ENCODE measurements around the gene IRAK1BP1. TPM values are rescaled to one million over a fixed set of nuclear protein-coding genes. Genes with fewer than 3 reads are reported as not detected.
"Not testable (repeated sequence)": the region's sequence is repeated elsewhere in the genome, so short reads cannot be mapped to it uniquely, and the experiment has no call there.

Gene IRAK1BP1
- total and polyA plus RNA-seq, 4 donors, result 1.5 to 18.9 (median 5.1) TPM

GRCh38 chr6:78917788-78918187, 50.4 kb downstream of the IRAK1BP1 start:
- Histone ChIP-seq H3K27me3 (ENCODE audit: control insufficient read depth in 3 of 3, insufficient read depth in 3 of 3, low read length in 2 of 3) (no peaks in the 10 kb centered on the region), H3K4me1 (ENCODE audit: control insufficient read depth in 5 of 5, insufficient read depth in 5 of 5, low read length in 5 of 5) (no peaks in the 10 kb centered on the region), H3K27ac (ENCODE audit: low read depth in 1 of 2, low read length in 1 of 2) (no peak overlapping the region), H3K9me3 (ENCODE audit: control insufficient read depth in 4 of 4, insufficient read depth in 3 of 4, low read length in 3 of 4) (peaks cover 0 to 7% (median 4%) of the 10 kb centered on the region in 4 donors), H3K9ac (ENCODE audit: insufficient read depth in 1 of 2, low read length in 2 of 2) (no peak overlapping the region), H3K36me3 (ENCODE audit: control insufficient read depth in 4 of 4, insufficient read depth in 4 of 4, low read length in 4 of 4) (no peaks in the 10 kb centered on the region), H3K4me3 (no peak overlapping the region)
- WGBS, 2 donors, result 91 to 93% methylated on average over 1 of the region's 1 CpG
- TF ChIP-seq, protein P1, sequence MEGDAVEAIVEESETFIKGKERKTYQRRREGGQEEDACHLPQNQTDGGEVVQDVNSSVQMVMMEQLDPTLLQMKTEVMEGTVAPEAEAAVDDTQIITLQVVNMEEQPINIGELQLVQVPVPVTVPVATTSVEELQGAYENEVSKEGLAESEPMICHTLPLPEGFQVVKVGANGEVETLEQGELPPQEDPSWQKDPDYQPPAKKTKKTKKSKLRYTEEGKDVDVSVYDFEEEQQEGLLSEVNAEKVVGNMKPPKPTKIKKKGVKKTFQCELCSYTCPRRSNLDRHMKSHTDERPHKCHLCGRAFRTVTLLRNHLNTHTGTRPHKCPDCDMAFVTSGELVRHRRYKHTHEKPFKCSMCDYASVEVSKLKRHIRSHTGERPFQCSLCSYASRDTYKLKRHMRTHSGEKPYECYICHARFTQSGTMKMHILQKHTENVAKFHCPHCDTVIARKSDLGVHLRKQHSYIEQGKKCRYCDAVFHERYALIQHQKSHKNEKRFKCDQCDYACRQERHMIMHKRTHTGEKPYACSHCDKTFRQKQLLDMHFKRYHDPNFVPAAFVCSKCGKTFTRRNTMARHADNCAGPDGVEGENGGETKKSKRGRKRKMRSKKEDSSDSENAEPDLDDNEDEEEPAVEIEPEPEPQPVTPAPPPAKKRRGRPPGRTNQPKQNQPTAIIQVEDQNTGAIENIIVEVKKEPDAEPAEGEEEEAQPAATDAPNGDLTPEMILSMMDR (IDR thresholded peaks at IDR 0.05; ENCODE audit: control extremely low read depth, extremely low read depth), result no peak
- DNase-seq, result no peak
- ATAC-seq (ENCODE audit: insufficient read depth, low FRiP score), result no peak

DNA sequence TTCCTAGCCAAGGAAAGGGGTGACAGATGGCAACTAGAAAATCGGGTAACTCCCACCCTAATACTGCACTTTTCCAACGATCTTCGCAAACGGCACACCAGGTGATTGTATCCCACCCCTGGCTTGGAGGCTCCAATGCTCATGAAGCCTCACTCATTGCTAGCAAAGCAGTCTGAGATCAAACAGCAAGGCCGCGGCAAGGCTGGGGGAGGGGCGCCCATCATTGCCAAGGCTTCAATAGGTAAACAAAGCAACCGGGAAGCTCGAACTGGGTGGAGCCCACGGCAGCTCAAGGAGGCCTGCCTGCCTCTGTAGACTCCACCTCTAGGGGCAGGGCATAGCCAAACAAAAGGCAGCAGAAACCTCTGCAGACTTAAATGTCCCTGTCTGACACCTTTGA, 53.8 kb downstream of the IRAK1BP1 start:
- WGBS, 2 donors, result 92 to 96% methylated on average over 10 of the region's 10 CpGs

DNA sequence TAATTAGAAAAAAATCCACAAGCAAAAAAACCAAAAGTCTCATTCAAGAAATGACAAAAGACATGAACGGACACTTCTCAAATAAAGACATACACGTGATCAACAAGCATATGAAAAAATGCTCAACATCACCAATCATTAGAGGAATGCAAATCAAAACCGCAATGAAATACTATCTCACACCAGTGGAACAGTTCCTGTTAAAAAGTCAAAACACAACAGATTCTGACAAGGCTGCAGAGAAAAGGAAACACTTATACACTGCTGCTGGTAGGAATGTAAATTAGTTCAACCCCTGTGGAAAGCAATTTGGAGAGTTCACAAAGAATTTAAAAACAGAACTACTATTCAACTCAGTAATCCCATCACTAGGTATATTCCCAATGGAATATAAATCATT, 58.0 kb downstream of the IRAK1BP1 start:
- no peak for ATAC-seq (ENCODE audit: insufficient read depth, low FRiP score)
- H3K27ac ChIP-seq (ENCODE audit: low read depth in 1 of 2, low read length in 1 of 2), result no peak overlapping the region
- TF ChIP-seq, protein P1 (IDR thresholded peaks at IDR 0.05; ENCODE audit: control extremely low read depth, extremely low read depth), result no peak
- H3K4me3 ChIP-seq, result no peak overlapping the region
- 89 to 95% methylated on average over 3 of the region's 3 CpGs for WGBS, 2 donors
- no peak for DNase-seq
- no peaks in the 10 kb centered on the region for H3K4me1 ChIP-seq (ENCODE audit: control insufficient read depth in 5 of 5, insufficient read depth in 5 of 5, low read length in 5 of 5)
- peaks cover 0 to 5% (median 0%) of the 10 kb centered on the region in 4 donors for H3K9me3 ChIP-seq (ENCODE audit: control insufficient read depth in 4 of 4, insufficient read depth in 3 of 4, low read length in 3 of 4)
- no peak overlapping the region for H3K9ac ChIP-seq (ENCODE audit: insufficient read depth in 1 of 2, low read length in 2 of 2)
- H3K27me3 ChIP-seq (ENCODE audit: control insufficient read depth in 3 of 3, insufficient read depth in 3 of 3, low read length in 2 of 3), result no peaks in the 10 kb centered on the region
- no peaks in the 10 kb centered on the region for H3K36me3 ChIP-seq (ENCODE audit: control insufficient read depth in 4 of 4, insufficient read depth in 4 of 4, low read length in 4 of 4)

More for the DNA sequence above, 53.8 kb downstream of the IRAK1BP1 start:
- not testable (repeated sequence) for H3K9me3 ChIP-seq (ENCODE audit: control insufficient read depth in 4 of 4, insufficient read depth in 3 of 4, low read length in 3 of 4); H3K4me1 ChIP-seq (ENCODE audit: control insufficient read depth in 5 of 5, insufficient read depth in 5 of 5, low read length in 5 of 5); ATAC-seq (ENCODE audit: insufficient read depth, low FRiP score); DNase-seq; H3K36me3 ChIP-seq (ENCODE audit: control insufficient read depth in 4 of 4, insufficient read depth in 4 of 4, low read length in 4 of 4); H3K9ac ChIP-seq (ENCODE audit: insufficient read depth in 1 of 2, low read length in 2 of 2); H3K27me3 ChIP-seq (ENCODE audit: control insufficient read depth in 3 of 3, insufficient read depth in 3 of 3, low read length in 2 of 3); H3K4me3 ChIP-seq; H3K27ac ChIP-seq (ENCODE audit: low read depth in 1 of 2, low read length in 1 of 2)

DNA sequence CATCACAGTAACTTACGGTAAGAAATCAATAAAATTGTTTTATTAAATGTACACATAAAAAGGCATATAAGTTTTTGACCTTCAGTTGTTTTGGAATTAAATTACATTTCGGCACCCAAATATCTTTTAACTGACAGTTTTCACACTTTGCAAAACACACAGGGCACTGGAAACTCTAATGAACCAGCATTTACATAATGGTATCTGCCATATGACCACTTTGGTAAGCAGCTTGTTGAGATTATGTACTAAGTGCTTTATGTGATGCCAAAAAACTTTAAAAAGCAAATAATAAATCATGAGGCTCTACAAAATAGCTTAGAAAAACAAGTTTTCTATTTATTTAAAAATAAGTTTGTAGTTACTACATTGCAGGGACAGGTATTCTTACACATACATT, 68.2 kb downstream of the IRAK1BP1 start:
- TF ChIP-seq, protein P1 (IDR thresholded peaks at IDR 0.05; ENCODE audit: control extremely low read depth, extremely low read depth), result no peak
- Histone ChIP-seq H3K27me3 (ENCODE audit: control insufficient read depth in 3 of 3, insufficient read depth in 3 of 3, low read length in 2 of 3) (no peaks in the 10 kb centered on the region), H3K27ac (ENCODE audit: low read depth in 1 of 2, low read length in 1 of 2) (no peak overlapping the region), H3K36me3 (ENCODE audit: control insufficient read depth in 4 of 4, insufficient read depth in 4 of 4, low read length in 4 of 4) (peaks cover under 1 to 9% (median 2%) of the 10 kb centered on the region in 4 donors), H3K9ac (ENCODE audit: insufficient read depth in 1 of 2, low read length in 2 of 2) (no peak overlapping the region), H3K9me3 (ENCODE audit: control insufficient read depth in 4 of 4, insufficient read depth in 3 of 4, low read length in 3 of 4) (peaks cover 0 to 4% (median 1%) of the 10 kb centered on the region in 4 donors), H3K4me3 (no peak overlapping the region), H3K4me1 (ENCODE audit: control insufficient read depth in 5 of 5, insufficient read depth in 5 of 5, low read length in 5 of 5) (no peaks in the 10 kb centered on the region)
- ATAC-seq (ENCODE audit: insufficient read depth, low FRiP score) (no peak), DNase-seq (no peak)
- 98 to 99% methylated on average over 2 of the region's 2 CpGs for WGBS, 2 donors

Measured in lung (tissue), 12 donors.